GM23338 (cell line): Measurements from ENCODE around the gene LCP1. TPM values are rescaled to one million over a fixed set of nuclear protein-coding genes. Genes with fewer than 3 reads are reported as not detected.

Source experiments
- ETS1 ChIP-seq: IDR thresholded peaks from 2 replicates; pipeline ENCODE4 v1.6.1; 2016; ENCODE audit warnings: antibody characterized with exemption
- EZH2phosphoT487 ChIP-seq: fragments of 200-600 bp; sonication (generic); IDR thresholded peaks from one replicate; pipeline ENCODE4 v1.8.1; 2018; ENCODE audit warnings: antibody characterized with exemption; ENCODE audit not compliant: unreplicated experiment
- NANOG ChIP-seq: IDR thresholded peaks from 2 replicates; pipeline ENCODE4 v1.6.1; 2016; ENCODE audit warnings: antibody characterized with exemption, borderline replicate concordance
- REST ChIP-seq: IDR thresholded peaks from one replicate; pipeline ENCODE4 v1.6.1; 2018; ENCODE audit warnings: antibody characterized with exemption; ENCODE audit not compliant: unreplicated experiment
- STAT1 ChIP-seq: IDR thresholded peaks from one replicate; pipeline ENCODE4 v1.6.1; 2016; ENCODE audit warnings: antibody characterized with exemption; ENCODE audit not compliant: unreplicated experiment
- ZNF114 ChIP-seq: fragments of 250-450 bp; sonication (Bioruptor Pico); IDR thresholded peaks from 2 replicates; pipeline ENCODE4 v1.5.0; 2020; ENCODE audit warnings: mild to moderate bottlenecking, moderate library complexity
- ZNF462 ChIP-seq: fragments of 250-450 bp; sonication (Bioruptor Pico); IDR thresholded peaks from 2 replicates; pipeline ENCODE4 v1.5.0; 2020; ENCODE audit warnings: mild to moderate bottlenecking, moderate library complexity
- polyA plus RNA-seq: library from polyadenylated mRNA; unstranded; fragments of >200 nt; fragmentation: Nextera tagmentation; extraction: Ambion mirVana; gene quantifications from 2 replicates; pipeline ENCODE4 v1.2.1, GENCODE V29; 2016
- total RNA-seq: library from RNA; depleted of rRNA; stranded (reverse); fragments of >200 nt; shearing (Covaris generic); gene quantifications from 2 replicates; pipeline ENCODE4 v1.2.3, GENCODE V29; 2014

LCP1 gene
- total and polyA plus RNA-seq, 2 experiments from 2014 or later: 1.9 to 3.4 TPM

GRCh38 chr13:46127358-46128023 is 54.5 kb downstream of the LCP1 start (continued):
- TF ChIP-seq ZNF462 (CRISPR knock-in tag): no peak
- no peak for TF ChIP-seq STAT1
- no peak for TF ChIP-seq ETS1
- no peak for TF ChIP-seq EZH2phosphoT487
- no peak for TF ChIP-seq REST
- no peak for TF ChIP-seq NANOG
- TF ChIP-seq ZNF114 (CRISPR knock-in tag): no peak
